ENCODE measurements around the gene GALNTL6.

GALNTL6 gene

GRCh38 chr4:171843456-171843855, 30.3 kb downstream of the GALNTL6 start:
- no peak for TF ChIP-seq CTCF (conservative IDR thresholded peaks at IDR 0.05; ENCODE audit: low read depth, low read length)
- no peak overlapping the region for H3K4me3 ChIP-seq (ENCODE audit: low read depth, low read length)

GRCh38 chr4:171846232-171846631, 33.0 kb downstream of the GALNTL6 start:
- TF ChIP-seq CTCF (conservative IDR thresholded peaks at IDR 0.05; ENCODE audit: low read depth, low read length), result peak; percentile 99
- no peak overlapping the region for H3K4me3 ChIP-seq (ENCODE audit: low read depth, low read length)
- DNase-seq (ENCODE audit: low read depth), result peak; percentile 90

More at GRCh38 chr4:171843456-171843855, 30.3 kb downstream of the GALNTL6 start:
- DNase-seq (ENCODE audit: low read depth), result no peak

- H3K4me3 ChIP-seq (ENCODE audit: low read depth, low read length), result no peak overlapping the region
- TF ChIP-seq CTCF (conservative IDR thresholded peaks at IDR 0.05; ENCODE audit: low read depth, low read length), result no peak
- DNase-seq (ENCODE audit: low read depth), result no peak
Observed at GRCh38 chr4:171846893-171847292, 33.7 kb downstream of the GALNTL6 start.

GRCh38 chr4:171847751-171848150, 34.5 kb downstream of the GALNTL6 start:
- TF ChIP-seq CTCF (conservative IDR thresholded peaks at IDR 0.05; ENCODE audit: low read depth, low read length), result no peak
- no peak overlapping the region for H3K4me3 ChIP-seq (ENCODE audit: low read depth, low read length)
- peak; percentile 13 for DNase-seq (ENCODE audit: low read depth)

DNA sequence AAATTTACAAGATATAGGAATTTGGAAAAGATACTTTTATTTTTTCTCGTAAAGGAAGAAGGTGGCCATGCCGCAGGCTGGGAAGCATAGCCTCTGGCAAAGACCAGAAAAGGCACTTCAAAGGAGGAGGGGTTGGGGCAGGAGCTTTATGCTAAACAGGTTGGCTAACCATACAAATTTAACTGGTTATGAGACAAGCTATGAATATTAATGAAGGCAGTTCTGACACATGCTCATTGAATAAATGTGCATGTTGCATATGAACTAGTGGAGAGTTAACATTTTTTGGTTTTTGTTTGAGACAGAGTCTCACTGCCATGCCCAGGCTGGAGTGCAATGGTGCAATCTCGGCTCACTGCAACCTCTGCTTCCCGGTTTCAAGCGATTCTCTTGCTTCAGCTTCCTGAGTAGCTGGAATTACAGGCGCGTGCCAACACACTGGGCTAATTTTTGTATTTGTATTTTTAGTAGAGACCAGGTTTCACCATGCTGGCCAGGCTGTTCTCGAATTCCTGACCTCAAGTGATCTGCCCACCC, 36.5 kb downstream of the GALNTL6 start:
- DNase-seq (ENCODE audit: low read depth), result no peak
- H3K4me3 ChIP-seq (ENCODE audit: low read depth, low read length), result no peak overlapping the region
- no peak for TF ChIP-seq CTCF (conservative IDR thresholded peaks at IDR 0.05; ENCODE audit: low read depth, low read length)

- no peak overlapping the region for H3K4me3 ChIP-seq (ENCODE audit: low read depth, low read length)
- TF ChIP-seq CTCF (conservative IDR thresholded peaks at IDR 0.05; ENCODE audit: low read depth, low read length), result no peak
- DNase-seq (ENCODE audit: low read depth), result no peak
Observed at GRCh38 chr4:171851295-171851694, 38.1 kb downstream of the GALNTL6 start.

GRCh38 chr4:171857302-171858012, 44.3 kb downstream of the GALNTL6 start:
- no peak overlapping the region for H3K4me3 ChIP-seq (ENCODE audit: low read depth, low read length)
- TF ChIP-seq CTCF (conservative IDR thresholded peaks at IDR 0.05; ENCODE audit: low read depth, low read length), result no peak
- peak; percentile 63 for DNase-seq (ENCODE audit: low read depth)
